Measurements from ENCODE around the gene RIPK1.

RIPK1 gene

DNA sequence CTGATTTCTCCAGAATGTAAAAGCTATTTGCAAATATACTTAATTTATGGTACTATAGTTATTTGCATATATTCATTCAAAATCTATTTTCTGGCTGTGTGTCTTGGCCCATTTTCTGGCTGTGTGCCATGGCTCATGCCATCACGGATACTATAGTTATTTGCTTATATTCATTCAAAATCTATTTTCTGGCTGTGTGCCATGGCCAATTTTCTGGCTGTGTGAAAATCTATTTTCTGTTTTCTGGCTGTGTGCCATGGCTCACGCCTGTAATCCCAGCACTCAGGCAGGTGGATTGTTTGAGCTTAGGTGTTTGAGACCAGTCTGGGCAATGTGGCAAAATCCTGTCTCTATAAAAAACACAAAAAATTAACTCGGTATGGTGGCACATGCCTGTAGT, 28.9 kb upstream of the RIPK1 start:
- no peak for DNase-seq (ENCODE audit: low read depth in 1 of 2, low spot score in 1 of 2)

DNA sequence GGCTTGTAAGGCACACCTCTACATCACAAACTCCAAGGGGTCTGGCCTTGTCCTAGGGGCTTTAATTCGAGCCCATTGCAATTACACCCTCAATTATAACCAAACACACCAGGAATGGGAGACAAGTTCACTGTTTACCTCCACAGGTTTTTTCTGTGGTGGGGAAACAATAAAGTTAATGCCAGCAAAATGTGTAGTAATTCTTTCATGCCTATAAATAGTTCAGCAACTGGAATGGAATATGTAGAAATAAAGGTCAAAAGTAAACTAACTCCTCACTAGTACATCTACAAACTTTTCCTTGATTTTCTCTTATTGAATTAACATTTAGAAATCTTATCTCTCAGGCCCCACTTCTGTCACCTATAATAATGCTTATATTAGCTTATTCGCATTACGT, 27.1 kb upstream of the RIPK1 start:
- H3K27me3 ChIP-seq (ENCODE audit: insufficient read depth, poor library complexity, severe bottlenecking) = no peaks in the 10 kb centered on the region

More for the DNA sequence above, 28.9 kb upstream of the RIPK1 start:
- Histone ChIP-seq H3K27ac (replicated peaks) (no peak overlapping the region), H3K4me3 (replicated peaks; ENCODE audit: insufficient read depth, low read length) (no peak overlapping the region), H3K27me3 (ENCODE audit: insufficient read depth, poor library complexity, severe bottlenecking) (no peaks in the 10 kb centered on the region)
- TF ChIP-seq, protein P1, sequence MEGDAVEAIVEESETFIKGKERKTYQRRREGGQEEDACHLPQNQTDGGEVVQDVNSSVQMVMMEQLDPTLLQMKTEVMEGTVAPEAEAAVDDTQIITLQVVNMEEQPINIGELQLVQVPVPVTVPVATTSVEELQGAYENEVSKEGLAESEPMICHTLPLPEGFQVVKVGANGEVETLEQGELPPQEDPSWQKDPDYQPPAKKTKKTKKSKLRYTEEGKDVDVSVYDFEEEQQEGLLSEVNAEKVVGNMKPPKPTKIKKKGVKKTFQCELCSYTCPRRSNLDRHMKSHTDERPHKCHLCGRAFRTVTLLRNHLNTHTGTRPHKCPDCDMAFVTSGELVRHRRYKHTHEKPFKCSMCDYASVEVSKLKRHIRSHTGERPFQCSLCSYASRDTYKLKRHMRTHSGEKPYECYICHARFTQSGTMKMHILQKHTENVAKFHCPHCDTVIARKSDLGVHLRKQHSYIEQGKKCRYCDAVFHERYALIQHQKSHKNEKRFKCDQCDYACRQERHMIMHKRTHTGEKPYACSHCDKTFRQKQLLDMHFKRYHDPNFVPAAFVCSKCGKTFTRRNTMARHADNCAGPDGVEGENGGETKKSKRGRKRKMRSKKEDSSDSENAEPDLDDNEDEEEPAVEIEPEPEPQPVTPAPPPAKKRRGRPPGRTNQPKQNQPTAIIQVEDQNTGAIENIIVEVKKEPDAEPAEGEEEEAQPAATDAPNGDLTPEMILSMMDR (IDR thresholded peaks at IDR 0.05; ENCODE audit: insufficient read depth, low read length) = no peak
- TF ChIP-seq GABPA (IDR thresholded peaks at IDR 0.05; ENCODE audit: low read depth) = no peak
- no peak for TF ChIP-seq POLR2AphosphoS5 (IDR thresholded peaks at IDR 0.05; ENCODE audit: low read depth)
- TF ChIP-seq, protein P2, sequence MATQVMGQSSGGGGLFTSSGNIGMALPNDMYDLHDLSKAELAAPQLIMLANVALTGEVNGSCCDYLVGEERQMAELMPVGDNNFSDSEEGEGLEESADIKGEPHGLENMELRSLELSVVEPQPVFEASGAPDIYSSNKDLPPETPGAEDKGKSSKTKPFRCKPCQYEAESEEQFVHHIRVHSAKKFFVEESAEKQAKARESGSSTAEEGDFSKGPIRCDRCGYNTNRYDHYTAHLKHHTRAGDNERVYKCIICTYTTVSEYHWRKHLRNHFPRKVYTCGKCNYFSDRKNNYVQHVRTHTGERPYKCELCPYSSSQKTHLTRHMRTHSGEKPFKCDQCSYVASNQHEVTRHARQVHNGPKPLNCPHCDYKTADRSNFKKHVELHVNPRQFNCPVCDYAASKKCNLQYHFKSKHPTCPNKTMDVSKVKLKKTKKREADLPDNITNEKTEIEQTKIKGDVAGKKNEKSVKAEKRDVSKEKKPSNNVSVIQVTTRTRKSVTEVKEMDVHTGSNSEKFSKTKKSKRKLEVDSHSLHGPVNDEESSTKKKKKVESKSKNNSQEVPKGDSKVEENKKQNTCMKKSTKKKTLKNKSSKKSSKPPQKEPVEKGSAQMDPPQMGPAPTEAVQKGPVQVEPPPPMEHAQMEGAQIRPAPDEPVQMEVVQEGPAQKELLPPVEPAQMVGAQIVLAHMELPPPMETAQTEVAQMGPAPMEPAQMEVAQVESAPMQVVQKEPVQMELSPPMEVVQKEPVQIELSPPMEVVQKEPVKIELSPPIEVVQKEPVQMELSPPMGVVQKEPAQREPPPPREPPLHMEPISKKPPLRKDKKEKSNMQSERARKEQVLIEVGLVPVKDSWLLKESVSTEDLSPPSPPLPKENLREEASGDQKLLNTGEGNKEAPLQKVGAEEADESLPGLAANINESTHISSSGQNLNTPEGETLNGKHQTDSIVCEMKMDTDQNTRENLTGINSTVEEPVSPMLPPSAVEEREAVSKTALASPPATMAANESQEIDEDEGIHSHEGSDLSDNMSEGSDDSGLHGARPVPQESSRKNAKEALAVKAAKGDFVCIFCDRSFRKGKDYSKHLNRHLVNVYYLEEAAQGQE (IDR thresholded peaks at IDR 0.05; ENCODE audit: insufficient replicate concordance, low read depth) = no peak
- no peak for TF ChIP-seq SPI1 (IDR thresholded peaks at IDR 0.05; ENCODE audit: borderline replicate concordance, low read depth)

DNA sequence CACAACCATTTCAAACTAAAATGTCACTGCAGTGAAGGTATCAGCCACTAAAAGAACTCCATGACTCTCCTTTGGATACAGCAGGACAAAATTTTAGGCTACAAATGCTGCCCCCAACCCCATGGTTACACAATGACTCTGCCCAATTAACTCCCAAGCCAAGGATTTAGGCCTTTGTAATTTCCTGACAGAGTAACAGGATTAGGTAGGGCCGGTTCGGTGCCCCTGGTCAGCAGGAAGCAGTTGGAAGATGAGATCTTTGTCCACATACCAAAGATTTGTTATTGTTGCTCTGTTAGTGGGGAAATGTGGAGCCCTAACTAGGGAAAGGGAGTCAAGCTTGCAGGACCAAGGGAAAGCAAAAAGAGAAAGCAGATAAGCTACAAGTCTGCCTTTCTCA, 26.7 kb upstream of the RIPK1 start:
- Histone ChIP-seq H3K27me3 (ENCODE audit: insufficient read depth, poor library complexity, severe bottlenecking) (no peaks in the 10 kb centered on the region), H3K27ac (replicated peaks) (no peak overlapping the region), H3K4me3 (replicated peaks; ENCODE audit: insufficient read depth, low read length) (no peak overlapping the region)
- TF ChIP-seq POLR2AphosphoS5 (IDR thresholded peaks at IDR 0.05; ENCODE audit: low read depth) (no peak), SPI1 (IDR thresholded peaks at IDR 0.05; ENCODE audit: borderline replicate concordance, low read depth) (no peak), GABPA (IDR thresholded peaks at IDR 0.05; ENCODE audit: low read depth) (no peak)
- TF ChIP-seq, protein P2 (IDR thresholded peaks at IDR 0.05; ENCODE audit: insufficient replicate concordance, low read depth) = no peak
- TF ChIP-seq, protein P1 (IDR thresholded peaks at IDR 0.05; ENCODE audit: insufficient read depth, low read length) = no peak
- no peak for DNase-seq (ENCODE audit: low read depth in 1 of 2, low spot score in 1 of 2)

More for the DNA sequence above, 27.1 kb upstream of the RIPK1 start:
- TF ChIP-seq, protein P2 (IDR thresholded peaks at IDR 0.05; ENCODE audit: insufficient replicate concordance, low read depth) = no peak
- TF ChIP-seq, protein P1 (IDR thresholded peaks at IDR 0.05; ENCODE audit: insufficient read depth, low read length) = no peak
- TF ChIP-seq SPI1 (IDR thresholded peaks at IDR 0.05; ENCODE audit: borderline replicate concordance, low read depth) (no peak), POLR2AphosphoS5 (IDR thresholded peaks at IDR 0.05; ENCODE audit: low read depth) (no peak), GABPA (IDR thresholded peaks at IDR 0.05; ENCODE audit: low read depth) (no peak)
- DNase-seq (ENCODE audit: low read depth in 1 of 2, low spot score in 1 of 2) = no peak
- Histone ChIP-seq H3K27ac (replicated peaks) (no peak overlapping the region), H3K4me3 (replicated peaks; ENCODE audit: insufficient read depth, low read length) (no peak overlapping the region)
